ENCODE measurements around the gene VWA5B2. TPM values are rescaled to one million over a fixed set of nuclear protein-coding genes. Genes with fewer than 3 reads are reported as not detected.

Gene VWA5B2
- total and polyA plus RNA-seq, 2 of the 13 experiments (the other 11 are each of a cell fraction or from before 2014, with no cell fraction given): 0.03 to 0.04 TPM

DNA sequence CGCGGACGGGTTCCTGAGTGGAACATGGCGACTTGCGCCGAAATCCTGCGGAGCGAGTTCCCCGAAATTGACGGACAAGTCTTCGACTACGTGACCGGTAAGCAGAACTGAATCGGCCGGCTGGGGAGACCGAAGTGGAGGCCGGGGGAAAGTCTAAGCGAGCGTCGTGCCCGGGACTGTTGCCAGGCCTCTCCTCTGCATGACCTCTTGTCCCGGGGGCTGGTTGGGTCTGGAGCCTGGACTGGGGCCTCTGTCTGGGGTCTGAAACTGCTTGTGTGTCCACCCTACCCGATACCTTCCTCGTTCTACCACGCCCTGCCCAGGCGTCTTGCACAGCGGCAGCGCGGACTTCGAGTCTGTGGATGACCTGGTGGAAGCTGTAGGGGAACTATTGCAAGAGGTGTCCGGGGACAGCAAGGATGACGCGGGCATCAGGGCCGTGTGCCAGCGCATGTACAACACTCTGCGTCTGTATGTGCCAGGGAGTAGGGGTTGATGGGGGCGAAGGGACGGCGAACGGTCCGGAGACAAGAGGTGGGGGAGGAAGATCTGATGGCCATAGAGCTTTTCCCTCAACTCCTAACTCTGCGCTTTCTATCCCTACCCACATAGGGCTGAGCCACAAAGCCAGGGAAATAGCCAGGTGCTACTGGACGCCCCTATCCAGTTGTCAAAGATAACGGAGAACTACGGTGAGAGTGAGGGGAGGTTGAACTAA lies 43.0 kb upstream of the VWA5B2 start, which contains the start of gene ABCF3 (continued):
- TF ChIP-seq, protein P1, sequence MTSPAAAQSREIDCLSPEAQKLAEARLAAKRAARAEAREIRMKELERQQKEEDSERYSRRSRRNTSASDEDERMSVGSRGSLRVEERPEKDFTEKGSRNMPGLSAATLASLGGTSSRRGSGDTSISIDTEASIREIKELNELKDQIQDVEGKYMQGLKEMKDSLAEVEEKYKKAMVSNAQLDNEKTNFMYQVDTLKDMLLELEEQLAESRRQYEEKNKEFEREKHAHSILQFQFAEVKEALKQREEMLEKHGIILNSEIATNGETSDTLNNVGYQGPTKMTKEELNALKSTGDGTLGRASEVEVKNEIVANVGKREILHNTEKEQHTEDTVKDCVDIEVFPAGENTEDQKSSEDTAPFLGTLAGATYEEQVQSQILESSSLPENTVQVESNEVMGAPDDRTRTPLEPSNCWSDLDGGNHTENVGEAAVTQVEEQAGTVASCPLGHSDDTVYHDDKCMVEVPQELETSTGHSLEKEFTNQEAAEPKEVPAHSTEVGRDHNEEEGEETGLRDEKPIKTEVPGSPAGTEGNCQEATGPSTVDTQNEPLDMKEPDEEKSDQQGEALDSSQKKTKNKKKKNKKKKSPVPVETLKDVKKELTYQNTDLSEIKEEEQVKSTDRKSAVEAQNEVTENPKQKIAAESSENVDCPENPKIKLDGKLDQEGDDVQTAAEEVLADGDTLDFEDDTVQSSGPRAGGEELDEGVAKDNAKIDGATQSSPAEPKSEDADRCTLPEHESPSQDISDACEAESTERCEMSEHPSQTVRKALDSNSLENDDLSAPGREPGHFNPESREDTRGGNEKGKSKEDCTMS (CRISPR knock-in tag; conservative IDR thresholded peaks at IDR 0.05): no peak
- TF ChIP-seq ZNF777 (CRISPR knock-in tag; IDR thresholded peaks at IDR 0.05): no peak
- TF ChIP-seq ZNF160 (CRISPR knock-in tag; IDR thresholded peaks at IDR 0.05): no peak
- TF ChIP-seq, protein P2, sequence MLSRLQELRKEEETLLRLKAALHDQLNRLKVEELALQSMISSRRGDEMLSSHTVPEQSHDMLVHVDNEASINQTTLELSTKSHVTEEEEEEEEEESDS (CRISPR knock-in tag; IDR thresholded peaks at IDR 0.05; ENCODE audit: borderline replicate concordance): no peak
- no peak for TF ChIP-seq ONECUT2 (CRISPR knock-in tag; IDR thresholded peaks at IDR 0.05)
- TF ChIP-seq, protein P3, sequence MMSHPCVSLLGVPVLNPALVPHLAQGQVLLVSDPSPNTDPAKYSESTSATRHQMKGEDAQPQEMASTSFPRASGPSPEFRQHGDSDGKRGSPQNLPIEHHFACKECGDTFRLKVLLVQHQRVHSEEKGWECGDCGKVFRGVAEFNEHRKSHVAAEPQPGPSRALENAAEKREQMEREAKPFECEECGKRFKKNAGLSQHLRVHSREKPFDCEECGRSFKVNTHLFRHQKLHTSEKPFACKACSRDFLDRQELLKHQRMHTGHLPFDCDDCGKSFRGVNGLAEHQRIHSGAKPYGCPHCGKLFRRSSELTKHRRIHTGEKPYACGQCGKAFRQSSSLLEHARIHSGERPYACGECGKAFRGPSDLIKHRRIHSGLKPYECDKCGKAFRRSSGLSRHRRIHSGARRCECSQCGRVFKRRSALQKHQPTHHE (CRISPR knock-in tag; IDR thresholded peaks at IDR 0.05; ENCODE audit: borderline replicate concordance): 0 out of 2 replicates have a peak, but pooled peaks have one; percentile 50
- no peak for TF ChIP-seq ZNF614 (CRISPR knock-in tag; IDR thresholded peaks at IDR 0.05; ENCODE audit: borderline replicate concordance)
- TF ChIP-seq, protein P4, sequence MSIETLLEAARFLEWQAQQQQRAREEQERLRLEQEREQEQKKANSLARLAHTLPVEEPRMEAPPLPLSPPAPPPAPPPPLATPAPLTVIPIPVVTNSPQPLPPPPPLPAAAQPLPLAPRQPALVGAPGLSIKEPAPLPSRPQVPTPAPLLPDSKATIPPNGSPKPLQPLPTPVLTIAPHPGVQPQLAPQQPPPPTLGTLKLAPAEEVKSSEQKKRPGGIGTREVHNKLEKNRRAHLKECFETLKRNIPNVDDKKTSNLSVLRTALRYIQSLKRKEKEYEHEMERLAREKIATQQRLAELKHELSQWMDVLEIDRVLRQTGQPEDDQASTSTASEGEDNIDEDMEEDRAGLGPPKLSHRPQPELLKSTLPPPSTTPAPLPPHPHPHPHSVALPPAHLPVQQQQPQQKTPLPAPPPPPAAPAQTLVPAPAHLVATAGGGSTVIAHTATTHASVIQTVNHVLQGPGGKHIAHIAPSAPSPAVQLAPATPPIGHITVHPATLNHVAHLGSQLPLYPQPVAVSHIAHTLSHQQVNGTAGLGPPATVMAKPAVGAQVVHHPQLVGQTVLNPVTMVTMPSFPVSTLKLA (IDR thresholded peaks at IDR 0.05): no peak
- TF ChIP-seq SIN3B (IDR thresholded peaks at IDR 0.05; ENCODE audit: low read length): peak; percentile 65; the same call in 1 of the 2 replicates
- no peak for TF ChIP-seq SP140L (CRISPR knock-in tag; IDR thresholded peaks at IDR 0.05; ENCODE audit: borderline replicate concordance)
- TF ChIP-seq RBM39 (IDR thresholded peaks at IDR 0.05; ENCODE audit: low read depth, low read length, poor library complexity, severe bottlenecking): peak; percentile 2
- TF ChIP-seq, protein P5, sequence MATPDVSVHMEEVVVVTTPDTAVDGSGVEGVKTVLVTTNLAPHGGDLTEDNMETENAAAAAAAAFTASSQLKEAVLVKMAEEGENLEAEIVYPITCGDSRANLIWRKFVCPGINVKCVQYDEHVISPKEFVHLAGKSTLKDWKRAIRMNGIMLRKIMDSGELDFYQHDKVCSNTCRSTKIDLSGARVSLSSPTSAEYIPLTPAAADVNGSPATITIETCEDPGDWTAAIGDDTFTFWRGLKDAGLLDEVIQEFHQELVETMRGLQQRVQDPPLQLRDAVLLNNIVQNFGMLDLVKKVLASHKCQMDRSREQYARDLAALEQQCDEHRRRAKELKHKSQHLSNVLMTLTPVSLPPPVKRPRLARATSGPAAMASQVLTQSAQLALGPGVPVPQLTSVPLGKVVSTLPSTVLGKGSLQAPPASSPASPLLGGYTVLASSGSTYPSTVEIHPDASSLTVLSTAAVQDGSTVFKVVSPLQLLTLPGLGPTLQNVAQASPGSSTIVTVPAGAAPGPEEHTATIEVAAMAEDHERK (CRISPR knock-in tag; IDR thresholded peaks at IDR 0.05; ENCODE audit: low read depth): peak; percentile 1; the same call in 1 of the 2 replicates
- TF ChIP-seq ZNF230 (CRISPR knock-in tag; IDR thresholded peaks at IDR 0.05): peak; percentile 20; the same call in 1 of the 2 replicates

Data from HepG2 (cell line).